Hematopoietic multipotent progenitor cell (in vitro differentiated cells): ENCODE results near the gene RIN2. TPM values are rescaled to one million over a fixed set of nuclear protein-coding genes. Genes with fewer than 3 reads are reported as not detected.
"Not testable (repeated sequence)": the region's sequence is repeated elsewhere in the genome, so short reads cannot be mapped to it uniquely, and the experiment has no call there.

Experiments
- DNase-seq, 3 donors: peaks; one replicate each; pipeline ENCODE4 v3.0.0-alpha.2; 2011 to 2015; ENCODE audit warnings: low read depth in 2 of 3, low spot score in 2 of 3
- total RNA-seq: library from RNA; depleted of rRNA; stranded (reverse); fragments of >200 nt; gene quantifications from one replicate; pipeline ENCODE4 v1.2.3, GENCODE V29; 2012

Gene RIN2
- total RNA-seq, 1 donor, result 6.5 TPM

DNA sequence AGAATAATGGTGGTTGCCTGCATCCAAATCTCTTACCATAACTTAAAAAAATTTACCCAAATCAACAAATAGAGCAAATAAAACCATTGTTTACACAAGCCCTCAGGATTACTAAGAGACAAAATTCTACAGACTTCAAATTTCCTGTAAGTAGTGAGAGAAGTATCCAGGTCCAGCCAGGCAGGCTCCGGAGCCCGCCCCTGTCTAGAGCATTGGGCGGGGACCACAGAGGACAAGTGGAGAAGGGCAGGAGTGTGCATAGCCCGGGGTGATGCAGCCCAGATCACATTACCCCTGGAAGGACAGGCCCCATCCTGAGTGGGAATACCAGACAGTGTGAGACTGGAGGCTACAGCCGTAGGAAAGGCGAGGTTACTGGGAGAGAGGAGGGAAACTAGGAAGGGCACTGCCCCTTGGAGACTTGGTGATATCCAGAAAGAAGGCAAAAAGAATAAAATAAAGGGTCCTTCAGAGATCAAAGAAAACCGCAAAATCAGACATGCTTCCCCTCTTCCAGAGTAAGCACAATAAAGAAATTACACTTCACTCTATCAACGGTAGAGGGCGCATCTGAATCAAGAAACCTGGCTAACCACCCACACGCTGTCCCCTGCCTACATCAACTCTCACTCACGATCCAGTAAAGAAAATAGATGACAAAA, 26.6 kb downstream of the RIN2 start:
- peak in 2 of 3 donors; percentile 52 to 87 for DNase-seq

- DNase-seq, result no peak
Observed at GRCh38 chr20:19785173-19785982, 27.3 kb downstream of the RIN2 start.

DNA sequence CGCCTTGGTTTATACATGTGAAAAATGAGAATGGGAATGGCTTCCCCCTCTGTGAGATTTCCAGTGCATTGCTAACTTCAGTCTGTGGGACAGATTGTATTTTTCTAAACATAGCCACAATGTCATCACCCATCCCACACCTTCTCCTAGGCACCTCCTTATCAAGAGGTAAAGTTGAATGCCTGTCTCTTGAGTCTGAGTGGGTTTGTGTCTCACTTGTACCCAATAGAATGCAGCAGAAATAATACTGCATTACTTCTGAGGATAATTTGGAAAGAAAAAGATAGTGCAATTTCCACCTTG, 27.9 kb downstream of the RIN2 start:
- no peak for DNase-seq

- no peak for DNase-seq
Observed at GRCh38 chr20:19786311-19786710, 28.3 kb downstream of the RIN2 start.

- DNase-seq, result no peak
Observed at GRCh38 chr20:19787366-19787765, 29.3 kb downstream of the RIN2 start.

GRCh38 chr20:19789009-19789408, 31.0 kb downstream of the RIN2 start:
- no peak for DNase-seq

DNA sequence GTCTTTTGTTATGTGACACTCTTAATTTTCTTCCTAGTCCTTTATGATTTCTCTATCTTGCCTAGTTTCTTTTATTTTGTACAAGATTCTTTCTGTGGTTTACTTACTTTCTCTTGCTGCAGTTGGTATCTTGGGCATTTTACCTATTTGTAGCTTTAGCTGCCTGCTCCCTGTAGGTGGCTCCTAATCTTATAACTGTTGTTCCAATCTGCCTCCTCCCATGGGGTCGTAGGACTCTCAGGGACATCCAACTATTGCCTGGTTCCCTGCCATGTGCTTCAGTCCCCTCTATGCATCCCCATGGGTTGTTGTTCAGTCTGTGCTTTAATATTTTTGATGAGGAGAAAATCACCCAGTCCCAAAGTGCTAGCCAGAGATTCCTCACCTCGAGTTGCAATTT, 31.4 kb downstream of the RIN2 start:
- no peak for DNase-seq

GRCh38 chr20:19791887-19792286, 33.8 kb downstream of the RIN2 start:
- no peak for DNase-seq

- no peak for DNase-seq
Observed at GRCh38 chr20:19793716-19794115, 35.7 kb downstream of the RIN2 start.

GRCh38 chr20:19794941-19795340, 36.9 kb downstream of the RIN2 start:
- DNase-seq, result no peak

GRCh38 chr20:19799325-19799724, 41.3 kb downstream of the RIN2 start:
- no peak for DNase-seq

DNA sequence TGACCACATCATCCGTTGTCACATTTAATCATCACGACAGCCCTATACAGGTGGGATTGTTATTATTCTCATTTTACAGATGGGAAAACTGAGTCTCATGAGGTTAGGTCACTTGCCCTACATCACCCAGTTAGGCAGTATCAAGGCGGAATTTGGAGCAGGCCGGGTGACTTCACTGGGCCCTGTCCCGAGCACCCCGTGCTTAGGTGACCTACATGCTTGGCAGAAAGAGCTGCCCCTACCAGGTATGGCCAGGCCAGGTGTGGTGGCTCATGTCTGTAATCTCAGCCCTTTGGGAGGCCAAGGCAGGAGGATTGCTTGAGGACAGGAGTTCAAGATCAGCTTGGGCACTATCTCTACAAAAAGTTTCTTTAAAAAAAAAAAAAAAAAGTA, 44.0 kb downstream of the RIN2 start:
- DNase-seq, result no peak

- peak in 2 of 3 donors; percentile 31 to 49 for DNase-seq
Observed at GRCh38 chr20:19802492-19803158, 44.6 kb downstream of the RIN2 start.

- not testable (repeated sequence) for DNase-seq
Observed at GRCh38 chr20:19806276-19806675, 48.2 kb downstream of the RIN2 start.

DNA sequence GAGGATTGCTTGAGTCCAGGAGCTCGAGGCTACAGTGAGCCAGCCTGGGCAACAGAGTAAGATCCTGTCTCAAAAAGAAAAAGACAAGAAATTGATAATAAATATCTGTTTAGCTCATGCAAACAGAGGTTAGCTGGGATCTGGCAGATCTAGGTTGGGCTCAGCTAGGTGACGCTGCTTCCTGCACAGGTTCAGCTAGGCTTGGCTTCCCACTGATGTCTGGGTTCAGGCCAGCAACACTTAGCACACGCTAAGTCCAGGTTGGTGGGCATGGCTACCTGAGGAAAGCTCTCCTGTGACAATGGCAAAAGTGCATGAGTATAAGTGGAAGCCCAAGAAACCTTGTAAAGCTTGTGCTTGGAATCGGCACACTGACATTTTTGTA, 48.7 kb downstream of the RIN2 start:
- no peak for DNase-seq

GRCh38 chr20:19807191-19807945, 49.3 kb downstream of the RIN2 start:
- DNase-seq, result no peak
